ENCODE data around the gene TTLL9.
A peak's percentile ranks its signal among the peaks of the same experiment; 100 is the strongest.

The TTLL9 gene

GRCh38 chr20:31877684-31878083 lies 7.2 kb downstream of the TTLL9 start:
- no peak for DNase-seq (ENCODE audit: low read depth in 2 of 3, low spot score in 2 of 3)

GRCh38 chr20:31879143-31879987 lies 8.9 kb downstream of the TTLL9 start:
- peak; percentile 55 to 72 (median 60) for DNase-seq (ENCODE audit: low read depth in 2 of 3, low spot score in 2 of 3)

- DNase-seq (ENCODE audit: low read depth in 2 of 3, low spot score in 2 of 3) = no peak
These were observed 11.5 kb downstream of the TTLL9 start for GRCh38 chr20:31881945-31882344.

- DNase-seq (ENCODE audit: low read depth in 2 of 3, low spot score in 2 of 3) = no peak
These were observed 13.4 kb downstream of the TTLL9 start for GRCh38 chr20:31883829-31884228.

- DNase-seq (ENCODE audit: low read depth in 2 of 3, low spot score in 2 of 3) = no peak
These were observed 20.2 kb downstream of the TTLL9 start for GRCh38 chr20:31890646-31891045.

GRCh38 chr20:31894980-31895675 lies 24.7 kb downstream of the TTLL9 start:
- no peak for DNase-seq (ENCODE audit: low read depth in 2 of 3, low spot score in 2 of 3)

GRCh38 chr20:31896049-31896448 lies 25.6 kb downstream of the TTLL9 start:
- no peak for DNase-seq (ENCODE audit: low read depth in 2 of 3, low spot score in 2 of 3)

GRCh38 chr20:31897541-31897940 lies 27.1 kb downstream of the TTLL9 start:
- no peak for DNase-seq (ENCODE audit: low read depth in 2 of 3, low spot score in 2 of 3)

- DNase-seq (ENCODE audit: low read depth in 2 of 3, low spot score in 2 of 3) = no peak
These were observed 31.2 kb downstream of the TTLL9 start for GRCh38 chr20:31901615-31902014.

GRCh38 chr20:31903627-31904386 lies 33.4 kb downstream of the TTLL9 start:
- no peak for DNase-seq (ENCODE audit: low read depth in 2 of 3, low spot score in 2 of 3)

- DNase-seq (ENCODE audit: low read depth in 2 of 3, low spot score in 2 of 3) = no peak
These were observed 35.6 kb downstream of the TTLL9 start for GRCh38 chr20:31906001-31906400.

- DNase-seq (ENCODE audit: low read depth in 2 of 3, low spot score in 2 of 3) = no peak
These were observed 36.6 kb downstream of the TTLL9 start for GRCh38 chr20:31907046-31907445.

GRCh38 chr20:31908016-31908415 lies 37.6 kb downstream of the TTLL9 start:
- DNase-seq (ENCODE audit: low read depth in 2 of 3, low spot score in 2 of 3) = no peak

- DNase-seq (ENCODE audit: low read depth in 2 of 3, low spot score in 2 of 3) = no peak
These were observed 38.0 kb downstream of the TTLL9 start for GRCh38 chr20:31908424-31908823.

- DNase-seq (ENCODE audit: low read depth in 2 of 3, low spot score in 2 of 3) = no peak
These were observed 39.0 kb downstream of the TTLL9 start for GRCh38 chr20:31909253-31910070.

GRCh38 chr20:31910071-31910803 lies 39.8 kb downstream of the TTLL9 start:
- DNase-seq (ENCODE audit: low read depth in 2 of 3, low spot score in 2 of 3) = no peak

GRCh38 chr20:31913431-31914157 lies 43.2 kb downstream of the TTLL9 start:
- no peak for DNase-seq (ENCODE audit: low read depth in 2 of 3, low spot score in 2 of 3)

GRCh38 chr20:31914170-31914569 lies 43.7 kb downstream of the TTLL9 start:
- DNase-seq (ENCODE audit: low read depth in 2 of 3, low spot score in 2 of 3) = no peak

- no peak for DNase-seq (ENCODE audit: low read depth in 2 of 3, low spot score in 2 of 3)
These were observed 45.3 kb downstream of the TTLL9 start for GRCh38 chr20:31915491-31916280.

Data from activated CD8-positive, alpha-beta memory T cell treated with anti-CD3 and anti-CD28 coated beads for 48 hours (primary cell).